Skeletal muscle cell (primary cell): ENCODE results near the gene BMPR2.
"Not testable (repeated sequence)": the region's sequence is repeated elsewhere in the genome, so short reads cannot be mapped to it uniquely, and the experiment has no call there.

Source experiments
- DNase-seq: peaks from one replicate; pipeline ENCODE4 v3.0.0-alpha.2; 2010; ENCODE audit warnings: low read depth
- H3K4me3 ChIP-seq: 2 replicates; pipeline ENCODE4 v1.5.1; 2011; ENCODE audit warnings: low read depth, mild to moderate bottlenecking, control low read depth, low read length, moderate library complexity

BMPR2 gene

DNA sequence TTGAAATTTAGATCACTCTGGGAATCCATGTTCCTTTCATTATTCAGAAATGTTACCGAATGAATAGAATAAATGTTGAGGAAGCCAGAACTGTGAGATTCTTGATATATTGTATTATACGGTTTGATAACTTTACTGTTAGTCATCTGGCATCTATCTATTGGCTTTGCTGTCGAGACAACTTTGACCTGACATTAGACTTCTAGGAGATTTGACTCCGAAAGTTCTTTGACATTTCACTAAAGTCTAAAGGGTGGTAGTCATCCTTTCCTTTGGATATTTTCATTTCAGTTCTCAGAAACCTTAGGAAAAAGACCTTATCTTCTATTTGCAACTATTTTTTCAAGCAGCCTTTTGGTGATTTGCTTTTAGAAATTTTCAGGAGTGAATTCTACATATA is 1.9 kb downstream of the BMPR2 start:
- peak overlapping the region; percentile 97 for H3K4me3 ChIP-seq
- no peak for DNase-seq

DNA sequence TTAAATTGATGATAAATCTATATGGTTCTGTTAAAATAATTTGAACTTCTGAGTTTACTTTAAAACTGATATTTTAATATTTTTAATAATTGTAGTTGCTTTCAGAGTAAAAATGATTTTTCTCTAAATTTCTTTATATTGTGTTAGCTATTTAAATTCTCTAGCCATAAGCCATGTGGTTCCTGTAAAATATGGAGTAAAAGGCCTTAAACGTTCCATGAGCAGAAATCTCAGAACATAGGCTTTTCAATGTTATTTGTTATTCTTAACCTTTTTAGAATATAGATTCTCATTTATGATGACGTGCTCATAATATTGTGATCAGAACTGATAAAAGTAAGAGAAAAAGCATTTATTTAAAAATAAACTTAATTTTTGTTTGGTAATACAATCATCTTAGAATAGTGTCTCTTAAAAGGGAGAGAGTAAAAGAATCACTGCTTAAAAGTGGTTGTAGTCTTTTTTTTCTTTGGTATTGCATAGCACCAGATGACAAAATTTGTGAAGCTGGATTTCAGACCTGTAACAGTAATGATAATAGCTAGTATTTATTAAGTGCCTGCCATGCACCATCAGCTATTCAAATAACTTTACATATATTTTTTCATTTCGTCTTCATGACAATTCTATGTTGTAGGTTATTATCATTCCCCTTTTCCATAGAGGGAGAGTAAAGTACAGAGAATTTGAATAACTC is 2.7 kb downstream of the BMPR2 start:
- no peak for DNase-seq
- peak overlapping the region; percentile 97 for H3K4me3 ChIP-seq

DNA sequence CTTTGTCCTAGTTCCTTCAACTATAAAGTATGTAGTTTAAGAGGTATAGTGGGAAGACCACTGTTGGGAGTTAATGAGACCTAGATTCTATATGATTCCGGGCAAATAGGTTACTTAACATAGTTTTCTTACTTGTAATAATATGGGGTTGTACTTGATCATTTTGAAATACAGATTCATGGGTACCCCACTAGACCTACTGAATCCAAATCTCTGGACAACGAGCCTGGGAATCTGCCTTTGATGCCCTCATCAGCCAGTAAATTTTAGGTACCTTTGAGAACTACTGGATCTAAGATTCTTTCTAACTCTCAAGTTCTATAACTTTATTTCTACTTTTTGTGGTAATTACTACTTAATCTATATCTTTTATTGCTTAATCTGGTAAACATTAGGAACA is 6.6 kb downstream of the BMPR2 start:
- no peak overlapping the region for H3K4me3 ChIP-seq
- no peak for DNase-seq

DNA sequence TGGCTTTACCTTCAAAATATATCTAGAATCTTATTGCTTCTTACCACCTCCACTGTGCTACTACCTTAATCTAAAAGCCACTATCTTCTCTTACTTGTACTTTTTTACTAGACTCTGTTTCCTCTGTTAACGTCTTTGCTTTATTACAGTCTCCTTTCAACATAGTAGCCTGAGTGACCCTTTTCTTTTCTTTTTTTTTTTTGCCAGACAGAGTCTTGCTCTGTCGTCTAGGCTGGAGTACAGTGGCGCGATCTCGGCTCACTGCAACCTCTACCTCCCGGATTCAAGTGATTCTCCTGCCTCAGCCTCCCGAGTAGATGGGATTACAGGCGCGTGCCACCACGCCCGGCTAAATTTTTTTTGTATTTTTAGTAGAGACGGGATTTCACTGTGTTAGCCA is 10.4 kb downstream of the BMPR2 start:
- not testable (repeated sequence) for DNase-seq, H3K4me3 ChIP-seq

DNA sequence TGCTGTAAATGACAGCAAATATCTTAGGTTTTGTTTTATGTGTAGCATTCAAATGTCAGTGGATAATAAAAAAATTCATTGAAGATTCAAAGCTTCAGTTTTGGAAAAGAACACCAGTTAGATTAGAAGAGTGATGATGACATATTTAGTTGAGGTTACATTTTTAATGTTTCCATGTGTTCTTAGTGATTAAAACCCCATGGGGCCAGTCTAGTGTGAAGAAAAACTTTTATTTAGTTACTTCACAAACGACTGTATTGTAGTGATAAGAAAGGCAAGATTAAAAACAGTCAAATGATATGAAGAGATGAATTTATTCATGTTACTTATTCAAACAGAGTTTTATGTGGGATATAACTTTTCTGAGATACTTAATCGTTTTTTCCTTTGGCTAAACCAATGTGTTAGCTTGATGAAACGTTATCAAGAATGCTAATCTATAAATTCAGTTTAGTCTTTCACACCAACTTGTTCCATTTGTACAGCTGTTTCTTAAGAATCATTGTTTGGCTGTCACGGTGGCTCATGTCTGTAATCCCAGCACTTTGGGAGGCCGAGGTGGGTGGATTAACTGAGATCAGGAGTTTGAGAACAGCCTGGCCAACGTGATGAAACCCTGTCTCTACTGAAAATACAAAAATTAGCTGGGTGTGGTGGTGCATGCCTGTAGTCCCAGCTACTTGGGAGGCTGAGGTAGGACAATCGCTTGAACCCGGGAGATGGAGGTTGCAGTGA is 11.6 kb downstream of the BMPR2 start:
- H3K4me3 ChIP-seq = no peak overlapping the region
- no peak for DNase-seq

DNA sequence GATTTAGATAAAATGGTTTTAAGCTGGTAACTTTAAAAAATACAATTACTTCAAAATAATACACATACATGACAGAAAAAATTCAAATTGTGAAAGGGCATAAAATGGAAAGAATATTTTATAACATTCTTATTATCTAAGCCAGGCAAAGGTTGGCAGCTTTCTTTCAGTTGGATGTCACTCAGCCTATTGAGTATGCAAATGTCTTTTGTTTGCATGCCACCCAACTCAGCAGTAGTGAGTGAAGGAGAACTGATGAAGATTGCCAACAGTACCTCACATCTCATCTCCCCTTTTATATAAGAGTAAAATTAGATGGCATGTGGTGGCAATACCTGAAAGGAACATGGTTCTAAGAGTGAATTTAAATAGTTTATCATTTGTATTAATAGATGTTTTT is 24.8 kb downstream of the BMPR2 start:
- DNase-seq = no peak
- no peak overlapping the region for H3K4me3 ChIP-seq

DNA sequence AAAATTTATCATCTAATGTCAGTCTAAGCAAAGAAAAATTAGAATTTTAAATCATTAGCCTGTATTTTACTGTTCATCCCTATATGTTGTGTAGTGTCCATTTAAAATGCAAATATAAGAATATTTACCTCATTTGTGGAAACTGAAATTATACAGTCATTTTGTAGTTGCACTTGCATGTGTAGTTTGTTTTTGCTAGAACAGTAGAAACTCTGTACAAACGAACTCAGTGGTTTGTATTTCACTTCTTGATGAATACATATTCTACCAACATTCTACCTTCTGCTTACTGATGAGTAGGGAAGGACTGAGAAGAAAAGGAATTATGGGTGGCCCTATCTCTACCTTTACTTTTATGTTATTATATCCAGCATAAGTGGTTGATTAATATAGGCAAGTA is 29.7 kb downstream of the BMPR2 start:
- DNase-seq = no peak

DNA sequence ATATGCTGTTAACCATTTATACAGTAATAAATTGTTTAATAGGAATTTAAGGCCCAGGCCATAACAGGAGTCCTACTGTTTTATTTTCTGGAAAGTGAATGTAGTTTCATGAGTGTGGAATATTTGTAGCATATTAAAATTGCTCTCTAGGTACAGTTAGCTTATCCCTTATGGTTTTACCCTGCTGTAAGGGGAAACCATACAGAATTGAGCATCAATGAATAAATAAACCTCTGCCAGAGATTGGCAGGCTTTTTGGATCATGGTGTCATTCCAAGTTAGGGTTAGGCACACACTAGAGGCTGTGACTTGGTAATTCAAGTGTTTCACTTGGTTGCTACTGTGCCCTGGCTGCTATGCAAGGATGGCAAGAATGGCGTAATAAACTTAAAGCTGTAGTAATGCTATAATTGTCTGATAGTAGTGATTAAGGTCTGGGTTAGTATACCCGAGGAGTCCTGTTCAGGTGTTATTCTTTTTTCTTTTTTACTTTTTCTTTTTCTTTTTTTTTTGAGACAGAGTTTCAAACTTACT is 30.4 kb downstream of the BMPR2 start:
- H3K4me3 ChIP-seq = no peak overlapping the region

More for the DNA sequence above, 29.7 kb downstream of the BMPR2 start:
- H3K4me3 ChIP-seq = no peak overlapping the region

DNA sequence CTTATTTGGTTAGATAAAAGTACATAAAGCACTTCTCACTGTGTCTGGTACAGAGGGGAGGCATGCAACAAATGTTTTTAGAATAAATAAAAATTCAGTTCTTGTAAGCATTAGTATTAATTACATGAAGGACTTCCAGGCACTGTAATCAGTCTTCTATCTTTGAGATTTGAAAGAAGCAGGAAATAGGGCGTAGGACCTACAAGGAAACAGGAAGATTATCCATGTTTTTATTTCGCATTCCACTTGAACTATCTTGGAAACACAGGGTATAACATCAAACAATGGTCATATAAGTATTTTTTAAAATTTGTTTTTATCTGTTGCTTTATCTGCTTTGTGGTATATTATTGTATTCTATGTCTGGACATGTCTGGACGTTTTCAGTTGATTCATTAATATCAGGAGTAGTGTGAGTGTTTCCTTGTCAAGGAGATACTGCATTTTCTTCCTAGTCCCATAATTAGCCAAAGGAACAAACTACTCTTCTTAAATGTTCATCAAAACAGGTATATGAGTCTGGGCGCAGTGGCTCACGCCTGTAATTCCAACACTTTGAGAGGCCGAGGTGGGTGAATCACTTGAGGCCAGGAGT is 32.5 kb downstream of the BMPR2 start:
- DNase-seq = no peak
- H3K4me3 ChIP-seq = no peak overlapping the region

More for the DNA sequence above, 30.4 kb downstream of the BMPR2 start:
- DNase-seq = no peak

DNA sequence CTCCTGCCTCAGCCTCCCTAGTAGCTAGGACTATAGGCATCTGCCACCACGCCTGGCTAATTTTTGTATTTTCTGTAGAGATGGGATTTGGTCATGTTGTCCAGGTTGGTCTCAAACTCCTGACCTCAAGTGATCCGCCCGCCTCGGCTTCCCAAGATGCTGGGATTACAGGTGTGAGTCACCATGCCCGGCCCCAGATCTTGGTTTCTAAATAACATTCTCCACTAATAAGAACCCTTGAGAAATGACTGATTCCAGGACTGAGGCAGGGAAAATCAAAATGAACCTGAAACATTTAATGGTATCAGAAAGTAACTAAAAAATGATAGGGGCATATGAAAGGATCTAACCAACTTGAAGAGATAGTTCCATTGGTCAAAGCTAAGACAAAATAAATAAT is 34.0 kb downstream of the BMPR2 start:
- no peak for DNase-seq
- H3K4me3 ChIP-seq = no peak overlapping the region

DNA sequence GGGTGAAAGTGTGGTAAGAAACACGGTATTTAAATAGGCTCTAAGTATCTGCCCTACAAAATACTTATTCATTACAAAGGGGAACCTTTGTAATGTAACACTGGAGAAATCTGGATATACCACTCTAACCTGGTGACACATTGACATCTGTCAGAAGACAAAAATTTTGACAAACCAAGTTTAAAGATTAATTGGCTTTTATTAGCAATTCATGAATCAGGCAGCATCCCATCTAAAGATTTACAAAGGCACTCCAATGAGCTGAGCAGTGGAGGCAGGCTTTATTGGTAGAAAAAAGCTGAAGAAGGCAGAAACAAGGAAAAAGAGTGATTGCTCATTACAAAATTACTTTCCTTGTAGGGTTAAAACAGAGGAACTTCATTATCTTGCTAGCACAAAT is 35.0 kb downstream of the BMPR2 start:
- DNase-seq = no peak

DNA sequence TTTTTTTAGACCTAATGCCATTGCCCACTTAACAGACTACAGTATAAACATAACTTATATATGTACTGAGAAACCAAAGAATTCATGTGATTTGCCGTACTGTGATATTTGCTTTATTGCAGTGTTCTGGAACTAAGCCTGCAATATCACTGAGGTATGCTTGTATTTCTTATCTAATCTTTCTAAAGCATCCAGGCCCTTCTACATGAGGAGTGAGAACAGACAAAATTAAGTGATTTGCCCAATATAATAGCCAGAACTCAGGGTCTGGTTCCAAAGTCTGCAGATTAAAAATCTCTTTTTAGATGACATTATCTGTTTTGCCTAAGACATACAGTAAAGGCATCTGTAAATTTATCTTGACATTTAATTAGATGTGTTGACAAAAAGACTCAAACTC is 41.9 kb downstream of the BMPR2 start:
- no peak for DNase-seq
- H3K4me3 ChIP-seq = no peak overlapping the region

More for the DNA sequence above, 35.0 kb downstream of the BMPR2 start:
- H3K4me3 ChIP-seq = no peak overlapping the region

DNA sequence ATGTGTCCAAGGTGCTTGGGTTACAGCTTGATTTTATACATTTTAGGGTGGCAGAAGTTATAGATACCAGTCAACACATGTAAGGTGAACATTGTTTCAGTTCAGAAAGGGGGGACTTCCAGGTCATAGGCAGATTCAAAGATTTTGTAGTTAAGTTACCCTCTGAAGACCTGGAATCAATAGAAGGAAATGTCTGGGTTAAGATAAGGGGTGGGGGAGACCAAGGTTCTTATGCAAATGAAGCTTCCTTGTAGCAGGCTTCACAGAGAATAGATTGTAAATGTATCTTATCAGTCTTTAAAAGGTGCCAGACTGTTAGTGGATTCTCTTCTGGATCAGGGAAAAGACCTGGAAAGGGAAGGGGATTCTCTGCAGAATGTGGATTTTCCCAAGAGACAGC is 42.4 kb downstream of the BMPR2 start:
- H3K4me3 ChIP-seq = no peak overlapping the region
- no peak for DNase-seq

DNA sequence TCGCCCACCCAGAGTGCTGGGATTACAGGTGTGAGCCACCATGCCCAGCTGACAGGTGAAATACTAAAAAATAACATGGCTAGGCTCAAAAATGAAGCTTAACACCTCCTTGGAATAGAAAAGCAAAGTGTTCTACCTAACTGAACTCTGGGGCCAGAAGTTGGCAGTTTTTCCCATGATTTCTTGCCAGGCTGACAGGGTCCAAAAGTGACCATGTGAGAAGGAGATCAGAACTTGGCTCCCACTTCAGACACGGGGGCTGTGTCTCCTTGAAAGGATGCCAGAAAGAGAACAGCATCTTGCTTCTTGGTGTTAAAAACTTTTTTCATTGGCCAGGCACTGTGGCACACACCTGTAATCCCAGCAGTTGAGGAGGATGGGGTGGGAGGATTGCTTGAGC is 47.0 kb downstream of the BMPR2 start:
- H3K4me3 ChIP-seq = no peak overlapping the region
- DNase-seq = no peak

DNA sequence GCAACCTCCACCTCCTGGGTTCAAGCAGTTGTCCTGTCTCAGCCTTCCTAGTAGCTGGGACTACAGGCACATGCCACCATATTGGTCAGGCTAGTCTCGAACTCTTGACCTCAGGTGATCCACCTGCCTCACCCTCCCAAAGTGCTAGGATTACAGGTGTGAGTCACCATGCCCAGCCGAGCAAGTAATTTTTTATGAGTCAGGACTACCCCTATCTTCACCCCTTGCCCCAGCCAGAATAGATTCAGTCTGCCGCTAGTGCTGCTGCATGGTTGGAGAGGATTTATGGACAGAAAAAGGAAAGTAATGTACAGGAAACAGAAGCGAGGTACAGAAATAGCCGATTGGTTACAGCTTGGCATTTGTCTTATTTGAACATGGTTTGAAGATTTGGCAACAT is 48.9 kb downstream of the BMPR2 start:
- H3K4me3 ChIP-seq = no peak overlapping the region
- no peak for DNase-seq

DNA sequence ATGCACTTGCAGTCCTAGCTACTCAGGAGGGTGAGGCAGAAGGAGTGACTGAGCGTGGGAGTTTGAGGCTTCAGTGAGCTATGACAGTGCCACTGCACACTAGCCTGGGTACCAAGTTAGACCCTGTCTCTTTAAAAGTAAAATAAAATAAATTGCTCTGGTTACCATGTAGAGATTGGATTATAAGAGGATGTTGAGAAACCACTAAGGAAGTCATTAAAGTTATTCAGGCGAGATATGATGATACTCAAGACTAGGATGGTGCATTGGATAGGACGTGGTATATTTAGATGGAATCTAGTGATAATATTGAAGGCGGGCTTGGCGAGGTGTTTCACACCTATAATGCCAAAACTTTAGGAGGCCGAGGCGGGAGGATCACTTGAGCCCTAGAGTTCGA is 50.6 kb downstream of the BMPR2 start:
- no peak overlapping the region for H3K4me3 ChIP-seq
- DNase-seq = no peak

DNA sequence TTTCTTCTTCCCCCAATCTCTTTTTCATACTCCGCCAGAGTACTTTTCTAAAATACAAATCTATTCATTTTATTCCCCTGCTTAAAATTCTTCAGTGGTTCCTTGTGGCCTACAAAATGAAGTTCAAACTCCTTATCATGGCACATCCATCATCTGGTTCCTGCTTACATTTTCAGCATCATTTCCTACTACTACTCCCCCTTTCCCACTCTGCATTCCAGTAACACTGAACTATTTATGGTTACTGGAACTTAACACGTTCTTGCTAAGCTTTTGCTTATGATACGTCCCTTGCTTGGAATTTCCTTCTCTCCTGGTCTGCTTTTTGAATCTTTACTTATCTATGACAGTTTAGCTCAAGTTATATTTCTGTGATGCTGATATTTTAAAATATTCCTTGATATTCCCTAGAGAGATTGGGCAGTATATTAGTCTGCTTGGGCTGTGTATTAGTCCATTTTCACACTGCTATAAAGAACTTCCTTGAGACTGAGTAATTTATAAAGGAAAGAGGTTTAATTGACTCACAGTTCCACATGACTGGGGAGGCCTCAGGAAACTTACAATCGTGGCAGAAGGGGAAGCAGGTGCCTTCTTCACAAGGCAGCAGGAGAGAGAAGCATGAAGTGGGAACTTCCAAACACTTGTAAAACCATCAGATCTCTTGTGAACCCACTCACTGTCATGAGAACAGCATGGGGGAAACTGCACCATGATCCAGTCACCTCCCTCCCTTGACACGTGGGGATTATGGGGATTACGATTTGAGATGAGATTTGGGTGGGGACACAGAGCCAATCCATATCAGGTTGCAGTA is 53.2 kb downstream of the BMPR2 start:
- DNase-seq = peak; percentile 1
- H3K4me3 ChIP-seq = no peak overlapping the region

DNA sequence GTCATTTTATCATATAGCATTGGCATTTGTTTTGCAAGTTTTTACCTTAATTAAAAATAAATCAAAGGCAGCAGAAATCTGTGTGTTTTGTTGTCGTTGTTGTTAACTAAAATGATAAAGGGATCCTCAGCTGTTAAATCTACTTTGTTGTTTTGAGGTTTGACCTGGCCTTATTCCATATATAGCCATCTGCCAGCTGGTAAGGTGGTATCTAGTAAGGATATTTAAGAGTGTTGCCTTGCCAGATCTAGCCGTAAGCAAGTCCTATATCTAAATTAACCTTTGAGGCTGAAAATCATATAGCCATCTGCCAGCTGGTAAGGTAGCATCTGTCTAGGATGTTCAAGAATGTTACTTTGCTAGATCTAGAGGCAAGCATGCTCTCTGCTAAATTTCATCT is 56.6 kb downstream of the BMPR2 start:
- DNase-seq = no peak
- no peak overlapping the region for H3K4me3 ChIP-seq

DNA sequence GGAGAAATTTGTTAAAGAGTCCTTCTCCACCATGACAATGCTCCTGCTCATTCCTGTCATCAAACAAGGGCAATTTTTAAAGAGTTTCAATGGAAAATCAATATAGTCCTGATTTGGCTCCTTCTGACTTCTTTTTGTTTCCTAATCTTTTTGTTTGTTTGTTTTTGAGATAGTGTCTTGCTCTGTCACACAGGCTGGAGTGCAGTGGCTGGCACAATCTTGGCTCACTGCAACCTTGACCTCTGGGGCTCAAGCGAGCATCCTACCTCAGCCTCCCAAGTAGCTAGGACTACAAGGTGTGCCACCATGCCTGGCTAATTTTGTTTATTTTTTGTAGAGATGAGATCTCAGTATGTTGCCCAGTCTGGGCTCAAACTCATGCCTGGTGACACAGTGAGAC is 58.3 kb downstream of the BMPR2 start:
- DNase-seq = no peak
- no peak overlapping the region for H3K4me3 ChIP-seq

DNA sequence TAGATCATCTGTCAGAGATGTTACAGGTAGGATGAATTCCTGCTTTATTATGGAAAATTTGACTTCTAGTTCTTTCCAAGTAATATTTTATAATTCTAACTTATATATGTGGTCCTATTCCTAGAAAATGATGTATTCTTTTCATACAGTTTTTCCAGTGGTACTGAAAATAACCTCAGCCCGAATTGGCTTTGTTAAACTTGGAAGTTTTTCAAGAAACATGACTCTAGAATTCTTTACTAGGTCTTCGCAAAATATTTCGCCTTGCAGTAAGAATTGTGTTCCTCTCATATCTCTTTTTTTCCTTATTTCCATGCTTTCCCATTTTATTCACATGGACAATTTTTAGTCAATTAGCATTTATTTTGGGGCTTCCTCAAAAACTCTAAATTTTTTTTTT is 60.5 kb downstream of the BMPR2 start:
- no peak overlapping the region for H3K4me3 ChIP-seq
- no peak for DNase-seq
